HG02763 (cell line): ENCODE results near the gene LRRC56.

ENCODE experiments used
- ATAC-seq: cut with Tn5 transposase; IDR thresholded peaks from one replicate; pipeline ENCODE4 v1.9.1; 2021; ENCODE audit warnings: mild to moderate bottlenecking, moderate library complexity; ENCODE audit not compliant: unreplicated experiment

Gene LRRC56

GRCh38 chr11:556662-557256, 19.4 kb downstream of the LRRC56 start:
- ATAC-seq = no peak

DNA sequence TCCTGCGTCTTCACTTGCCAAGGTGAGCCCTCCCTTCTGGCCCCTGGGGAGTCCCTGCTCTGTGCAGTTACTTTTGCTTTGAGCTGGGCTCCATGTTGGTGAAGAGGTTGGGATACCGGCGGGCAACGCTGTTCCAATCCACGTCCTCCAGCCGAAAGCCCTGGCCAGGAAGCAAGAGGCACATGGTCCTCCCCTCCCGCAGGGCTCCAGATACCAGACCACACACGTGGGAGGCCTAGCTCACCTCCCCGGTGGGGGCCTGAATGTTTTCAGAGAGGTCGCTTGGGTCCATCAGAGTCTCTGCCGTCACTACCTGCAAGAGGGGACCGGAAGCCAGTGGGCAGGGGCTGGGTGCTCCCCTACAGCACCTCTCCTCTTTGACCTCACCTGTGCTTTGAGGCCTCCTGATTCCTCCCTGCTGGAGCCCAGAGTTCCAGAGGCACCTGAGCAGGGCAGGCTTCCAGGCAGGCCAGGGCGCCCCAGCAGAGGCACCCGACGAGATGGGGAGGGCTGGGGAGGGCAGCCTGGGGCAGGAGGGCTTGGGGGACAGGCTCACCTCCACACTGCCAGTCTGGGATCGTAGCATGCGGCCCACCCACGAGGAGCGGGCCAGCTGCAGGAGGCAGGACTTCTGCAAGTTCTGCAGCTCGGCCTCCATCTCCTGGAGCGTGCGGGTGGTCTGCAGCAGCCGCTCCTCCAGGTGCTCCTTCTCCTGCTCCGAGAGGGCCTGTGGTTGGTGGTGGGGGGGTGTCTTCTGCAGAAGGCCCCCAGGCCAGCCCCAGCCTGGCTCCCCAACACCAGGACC, 20.2 kb downstream of the LRRC56 start:
- ATAC-seq = no peak

DNA sequence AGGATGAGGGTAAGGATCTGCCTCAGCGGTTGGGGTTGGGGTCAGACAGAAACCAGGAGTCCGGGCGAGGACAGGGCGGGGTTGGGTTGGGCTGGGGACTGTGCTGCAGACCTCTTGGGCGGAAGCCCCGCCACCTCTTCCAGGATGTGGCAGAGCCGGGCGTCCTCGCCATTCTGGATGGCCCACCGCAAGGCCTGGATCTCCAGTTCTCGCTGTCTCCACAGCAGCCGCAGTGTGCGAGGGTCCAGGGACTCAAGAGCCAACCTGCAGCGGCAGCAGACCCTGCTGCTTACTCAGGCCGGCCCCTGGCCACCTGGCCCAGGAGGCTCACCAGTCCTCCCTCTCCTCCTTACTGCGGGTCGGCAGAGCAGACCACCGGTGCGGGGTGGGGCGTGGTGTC, 21.2 kb downstream of the LRRC56 start:
- no peak for ATAC-seq

DNA sequence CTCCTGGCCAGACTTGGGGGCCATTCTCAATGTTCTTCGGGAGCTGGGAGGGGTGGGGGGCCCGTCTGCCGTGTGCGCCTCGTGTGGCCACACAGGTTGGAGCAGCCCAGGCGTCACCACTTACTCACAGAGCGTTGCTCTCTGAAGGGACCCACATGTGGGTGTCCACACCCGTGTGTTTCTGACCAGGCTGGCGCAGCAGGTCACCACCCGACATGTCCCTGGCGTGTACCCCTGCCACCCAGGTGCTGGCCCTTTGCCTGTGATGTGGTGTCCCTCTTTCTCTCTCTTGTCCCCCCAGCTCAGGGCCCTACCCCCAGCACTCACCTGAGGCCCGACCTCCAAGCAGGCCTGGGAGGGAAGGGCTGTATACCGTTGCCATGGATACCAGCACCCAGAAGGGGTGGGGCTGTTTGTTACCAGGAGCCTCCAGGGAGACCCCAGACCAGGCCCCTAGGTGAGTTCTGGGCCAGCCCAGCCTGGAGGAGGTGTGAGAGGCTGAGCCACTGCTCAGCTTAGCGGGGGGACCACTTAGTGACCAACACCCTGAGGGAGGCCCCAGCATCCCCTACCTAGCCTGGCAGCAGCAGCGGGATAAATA, 21.8 kb downstream of the LRRC56 start:
- no peak for ATAC-seq

- ATAC-seq = no peak
These were observed 22.5 kb downstream of the LRRC56 start for GRCh38 chr11:559712-560304.

DNA sequence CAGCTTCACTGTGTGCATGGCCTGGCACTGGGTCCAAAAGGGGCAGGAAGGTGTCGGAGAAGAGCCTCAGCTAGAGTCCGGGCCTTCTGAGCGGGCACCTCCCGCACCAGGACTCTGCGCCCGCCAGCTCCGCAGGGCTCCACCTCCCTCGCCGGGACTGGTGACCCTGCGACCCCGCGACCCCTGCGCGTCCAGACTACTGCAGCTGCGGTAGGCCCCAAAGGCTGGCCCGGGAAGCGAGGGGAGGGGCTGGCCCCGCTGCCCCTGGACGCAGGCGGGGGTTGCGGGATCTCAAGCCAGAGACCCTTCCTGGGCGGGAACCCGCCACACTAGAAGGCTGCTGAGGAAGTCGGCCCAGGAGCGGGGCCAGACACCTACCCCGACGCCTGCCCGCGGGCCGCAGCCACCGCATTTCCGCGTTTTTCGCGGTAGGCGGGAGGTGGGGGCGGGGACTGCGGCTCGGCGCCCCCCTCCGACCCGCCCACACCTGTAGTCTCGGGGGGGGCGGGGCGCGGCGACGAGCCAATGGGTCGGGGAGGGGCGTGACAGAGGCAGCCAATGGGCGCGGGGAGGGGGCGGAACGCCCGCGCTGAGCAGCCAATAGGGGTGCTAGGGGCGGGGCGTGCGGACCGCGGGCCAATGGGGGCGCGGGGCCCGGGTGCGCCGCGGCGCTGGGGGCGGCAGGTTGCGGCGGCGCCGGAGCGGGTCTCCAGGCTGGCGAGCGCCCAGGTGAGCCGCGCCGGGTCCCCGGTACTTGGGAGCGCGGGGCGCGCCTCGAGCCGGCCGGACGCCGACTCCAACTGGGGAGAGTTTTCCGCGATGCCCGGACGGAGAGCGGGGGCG, 23.2 kb downstream of the LRRC56 start, which contains the start of the genes LMNTD2 and RASSF7:
TSS of gene LMNTD2 (minus strand) at position 434 of the 843 bp plus-strand sequence. CDS start at position 412, 22 bp downstream.
TSS of gene RASSF7 (plus strand) at position 666 of the 843 bp plus-strand sequence. CDS start 799 bp downstream, outside the sequence.
- ATAC-seq = peak; percentile 74

DNA sequence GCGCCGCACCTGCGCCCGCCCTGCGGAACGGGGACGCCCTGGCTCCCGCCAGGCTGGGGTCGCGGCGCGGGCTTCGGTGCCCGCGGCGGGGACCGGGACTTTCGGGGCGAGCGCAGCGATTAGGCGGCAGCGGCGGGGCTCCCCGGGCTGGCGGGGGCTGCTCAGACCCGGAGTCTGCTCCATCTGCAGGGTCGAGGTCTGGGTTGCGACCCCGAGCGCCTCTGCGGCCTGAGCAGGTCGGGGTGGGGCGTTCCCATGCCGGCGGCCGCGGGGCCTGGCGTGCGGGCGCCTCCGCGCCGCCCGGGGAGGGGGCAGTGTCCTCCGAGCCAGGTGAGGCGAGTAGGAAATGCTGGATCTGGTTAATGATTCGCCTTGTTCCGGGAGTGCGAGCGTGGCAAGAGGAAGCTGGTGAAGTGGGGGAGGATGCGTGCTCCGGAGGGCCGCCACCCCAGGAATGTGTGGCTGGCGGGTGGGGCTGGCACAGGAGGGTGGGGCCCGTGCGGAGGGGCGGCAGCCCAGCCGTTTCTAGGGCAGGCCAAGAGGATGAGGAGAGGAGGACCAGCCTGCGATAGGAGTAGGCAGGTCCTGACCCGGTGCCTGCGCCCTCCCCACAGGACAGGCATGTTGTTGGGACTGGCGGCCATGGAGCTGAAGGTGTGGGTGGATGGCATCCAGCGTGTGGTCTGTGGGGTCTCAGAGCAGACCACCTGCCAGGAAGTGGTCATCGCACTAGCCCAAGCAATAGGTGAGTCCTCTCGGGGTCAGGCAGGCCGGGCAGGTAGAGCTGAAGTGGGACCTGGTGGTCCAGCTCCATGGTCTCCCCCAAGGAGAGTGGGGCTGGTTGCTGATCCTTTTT, 24.0 kb downstream of the LRRC56 start:
- ATAC-seq = peak; percentile 11

GRCh38 chr11:562046-562645, 24.8 kb downstream of the LRRC56 start:
- ATAC-seq = no peak

GRCh38 chr11:563066-563811, 25.9 kb downstream of the LRRC56 start:
- ATAC-seq = no peak

DNA sequence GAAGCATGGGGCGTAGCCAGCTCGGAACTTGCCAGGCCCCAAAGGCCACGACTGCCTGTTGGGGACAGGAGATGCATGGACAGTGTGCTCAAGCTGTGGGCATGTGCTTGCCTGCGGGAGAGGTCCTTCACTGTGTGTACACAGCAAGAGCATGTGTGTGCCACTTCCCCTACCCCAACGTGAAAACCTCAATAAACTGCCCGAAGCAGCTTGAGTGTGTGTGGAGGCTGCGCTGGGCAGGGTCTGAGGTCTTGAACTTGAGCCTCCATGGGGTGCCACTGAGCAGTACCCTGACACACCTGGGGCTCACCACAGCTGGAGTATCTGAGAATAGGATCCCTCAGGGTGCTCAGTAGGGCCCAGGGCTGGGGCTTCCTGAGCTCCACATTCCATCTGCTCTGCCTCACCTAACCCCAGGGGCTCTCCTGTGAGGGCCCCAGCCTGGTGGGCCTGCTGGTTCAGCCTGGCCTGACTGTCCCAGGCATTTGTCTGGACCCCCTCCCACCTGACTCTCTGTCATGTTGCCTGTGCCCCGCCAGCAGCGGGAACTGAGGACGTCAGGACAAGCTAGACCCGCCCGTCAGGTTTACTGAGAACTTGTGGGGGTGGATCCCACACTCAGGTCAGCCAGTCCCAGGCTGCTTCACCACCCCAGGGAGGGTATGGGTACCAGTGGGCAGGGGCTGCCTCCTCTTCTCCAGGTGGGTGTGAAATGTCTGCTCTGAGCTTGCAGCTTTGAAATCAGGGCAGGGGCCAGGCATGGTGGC, 26.7 kb downstream of the LRRC56 start:
- no peak for ATAC-seq

DNA sequence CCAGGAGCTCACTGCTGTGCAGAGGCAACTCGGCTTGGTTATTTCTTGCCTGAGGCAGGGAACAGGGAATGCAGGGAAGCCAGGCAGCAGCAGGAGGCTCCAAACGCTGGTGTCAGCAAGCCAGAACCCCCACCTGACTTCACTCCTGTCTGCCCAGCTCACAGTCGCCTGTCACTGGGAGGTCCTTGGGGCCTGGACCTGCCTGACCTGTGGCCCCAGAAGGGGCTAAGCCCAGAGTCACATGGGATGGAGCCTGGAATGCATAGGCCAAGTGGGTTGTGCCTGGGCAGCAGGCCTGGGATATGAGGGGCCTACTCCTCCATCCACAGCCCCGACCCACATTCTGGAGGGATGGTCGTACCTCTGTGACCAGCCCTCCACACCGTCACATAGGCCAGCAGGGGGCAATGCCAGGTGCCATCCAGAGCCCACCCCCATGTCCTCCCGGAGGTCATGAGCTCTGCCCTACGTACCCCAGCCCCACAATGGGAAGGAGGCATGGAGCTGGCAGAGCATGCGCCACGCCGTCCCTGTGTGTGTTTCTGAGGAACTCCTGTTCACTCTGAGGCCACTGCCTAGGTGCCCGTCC, 28.7 kb downstream of the LRRC56 start:
- ATAC-seq = no peak

DNA sequence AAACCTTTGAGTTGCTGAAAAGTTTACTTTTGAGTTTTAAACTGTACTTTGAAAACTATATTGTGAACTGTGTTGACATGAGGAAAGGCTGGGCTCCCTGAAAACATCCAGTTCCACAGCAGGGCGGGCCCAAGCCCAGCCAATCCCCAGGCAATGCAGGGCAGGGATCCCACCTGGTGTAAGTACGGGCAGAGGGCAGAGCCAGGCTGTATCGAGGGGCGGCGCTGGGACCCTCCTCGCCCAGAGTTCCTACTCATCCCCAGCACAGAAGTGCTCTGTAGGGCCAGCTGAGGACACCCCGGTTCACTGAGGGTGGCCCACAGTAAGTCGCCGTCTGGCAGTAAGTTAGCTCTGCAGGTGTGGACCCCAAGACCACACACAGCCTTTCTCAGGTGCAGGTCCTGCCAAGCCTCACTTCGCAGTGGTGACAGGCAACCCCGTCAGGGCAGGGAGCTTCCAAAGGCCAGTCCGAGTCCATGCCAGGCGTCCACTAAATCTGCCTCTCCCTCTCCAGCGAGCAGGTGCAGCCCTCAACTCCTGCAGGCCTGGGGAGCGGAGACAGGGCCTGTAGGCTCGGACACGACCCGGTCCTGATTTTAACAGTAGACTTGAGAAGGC, 29.8 kb downstream of the LRRC56 start:
- no peak for ATAC-seq

- peak; percentile 1 for ATAC-seq
These were observed 30.4 kb downstream of the LRRC56 start for GRCh38 chr11:567629-568292.

- peak; percentile 86 for ATAC-seq
These were observed 31.2 kb downstream of the LRRC56 start for GRCh38 chr11:568306-569157.

GRCh38 chr11:569158-569885, 32.0 kb downstream of the LRRC56 start:
- ATAC-seq = no peak
